Activated CD4-positive, alpha-beta T cell treated with anti-CD3 and anti-CD28 coated beads, Interleukin-2, amount 50 U/mL, for 48 hours (primary cell): Measurements from ENCODE around the gene PIEZO2.

ENCODE experiments used
- DNase-seq, 2 experiments: peaks; one replicate each; pipeline ENCODE4 v3.0.0-alpha.2; 2020

PIEZO2 gene

GRCh38 chr18:11021477-11021876 lies 127.9 kb downstream of the PIEZO2 start:
- no peak for DNase-seq

- no peak for DNase-seq
These were observed 128.4 kb downstream of the PIEZO2 start for GRCh38 chr18:11020877-11021414.

DNA sequence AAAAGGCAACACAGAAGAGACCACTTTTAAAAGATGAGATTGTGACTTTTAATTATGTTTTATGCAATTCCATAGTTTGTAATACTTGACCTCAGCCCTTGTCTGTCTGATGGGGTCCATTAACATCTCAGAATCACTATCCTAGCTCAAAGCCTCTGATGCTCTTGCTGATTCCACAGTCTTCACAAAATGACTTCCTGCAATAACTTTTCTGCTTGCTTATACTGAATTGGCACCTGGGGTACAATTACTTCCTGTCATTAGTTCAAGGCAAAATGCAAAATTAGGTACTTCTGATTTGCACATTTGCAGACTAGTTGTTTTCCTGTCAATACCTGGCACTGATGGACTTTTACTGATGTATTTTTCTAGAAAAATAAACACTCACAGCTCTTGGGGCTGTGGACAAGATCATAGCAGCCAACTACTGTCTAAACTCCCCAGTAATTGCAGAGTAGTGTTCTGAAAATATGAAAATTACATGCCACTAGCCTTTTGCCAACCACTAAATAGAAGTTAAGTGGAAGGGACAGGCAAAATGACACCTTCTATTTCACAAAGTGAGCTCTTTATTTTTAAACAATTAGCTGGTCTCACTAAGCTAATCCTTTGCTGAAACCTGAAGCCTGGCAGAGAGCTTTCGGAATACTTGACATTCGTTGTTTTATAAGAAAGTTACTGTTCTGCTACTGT lies 129.1 kb downstream of the PIEZO2 start:
- no peak for DNase-seq

- DNase-seq, result no peak
These were observed 129.9 kb downstream of the PIEZO2 start for GRCh38 chr18:11019295-11020105.

- DNase-seq, result no peak
These were observed 139.5 kb downstream of the PIEZO2 start for GRCh38 chr18:11009869-11010268.

- DNase-seq, result no peak
These were observed 140.2 kb downstream of the PIEZO2 start for GRCh38 chr18:11009147-11009546.

DNA sequence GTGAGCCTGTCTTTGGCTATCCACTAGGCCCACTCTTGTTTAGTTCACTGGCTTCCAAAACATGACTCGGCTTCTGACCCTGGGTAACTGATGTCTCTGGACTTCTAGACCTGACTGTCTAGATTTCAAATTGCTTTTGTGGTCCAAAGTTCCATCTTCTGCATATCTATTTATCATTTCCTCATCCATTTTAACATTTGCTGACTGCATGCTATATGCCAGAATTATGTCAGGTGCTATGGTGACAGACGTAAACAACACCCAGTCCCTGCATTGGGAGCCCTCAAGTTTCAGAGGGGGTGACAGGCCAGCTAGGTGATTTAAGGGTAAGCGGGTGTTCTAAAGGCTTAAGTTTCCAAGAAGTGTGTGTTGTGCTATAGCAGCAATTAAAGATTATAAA lies 140.9 kb downstream of the PIEZO2 start:
- DNase-seq, result no peak

GRCh38 chr18:11005528-11005927 lies 143.8 kb downstream of the PIEZO2 start:
- DNase-seq, result no peak

DNA sequence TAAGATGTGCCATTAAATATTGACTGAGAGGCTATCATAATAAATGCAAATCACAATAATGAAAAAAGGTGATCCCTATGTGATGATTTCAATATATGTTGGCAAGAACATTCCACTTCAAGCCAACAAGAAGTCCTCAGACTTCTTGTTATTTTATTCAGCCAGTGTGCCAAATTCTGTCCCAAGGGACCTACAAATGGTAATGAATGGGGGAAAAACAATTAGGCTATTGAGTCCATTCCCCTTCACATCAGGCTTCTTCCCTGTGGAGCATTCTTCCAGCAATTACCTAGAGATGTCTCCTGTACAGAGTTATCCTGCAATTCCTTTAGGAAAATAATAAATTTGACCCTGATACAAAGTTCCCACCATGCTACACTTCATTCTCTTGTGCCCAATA lies 144.4 kb downstream of the PIEZO2 start:
- DNase-seq, result no peak

- DNase-seq, result no peak
These were observed 145.1 kb downstream of the PIEZO2 start for GRCh38 chr18:11004294-11004693.

- no peak for DNase-seq
These were observed 146.6 kb downstream of the PIEZO2 start for GRCh38 chr18:11002796-11003195.

- no peak for DNase-seq
These were observed 147.1 kb downstream of the PIEZO2 start for GRCh38 chr18:11002277-11002676.

DNA sequence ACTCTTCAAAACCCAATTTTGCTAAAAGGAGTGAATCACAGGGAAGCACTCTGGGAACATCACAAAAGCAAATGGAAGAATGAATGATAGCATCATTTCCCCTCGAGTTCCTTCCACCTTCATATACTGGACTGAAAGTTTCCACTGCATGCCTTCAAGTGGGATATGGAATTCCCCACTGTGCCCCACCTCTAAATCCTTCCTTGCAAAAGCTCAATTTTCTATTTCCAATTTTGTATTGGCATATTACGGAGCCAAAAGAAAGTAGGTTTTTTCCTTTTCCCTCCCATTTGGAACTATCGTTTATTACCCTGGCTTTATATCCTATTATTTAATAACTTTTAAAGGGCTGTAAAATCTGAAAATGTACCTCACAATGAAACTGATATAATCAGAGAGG lies 149.3 kb downstream of the PIEZO2 start:
- DNase-seq, result no peak

DNA sequence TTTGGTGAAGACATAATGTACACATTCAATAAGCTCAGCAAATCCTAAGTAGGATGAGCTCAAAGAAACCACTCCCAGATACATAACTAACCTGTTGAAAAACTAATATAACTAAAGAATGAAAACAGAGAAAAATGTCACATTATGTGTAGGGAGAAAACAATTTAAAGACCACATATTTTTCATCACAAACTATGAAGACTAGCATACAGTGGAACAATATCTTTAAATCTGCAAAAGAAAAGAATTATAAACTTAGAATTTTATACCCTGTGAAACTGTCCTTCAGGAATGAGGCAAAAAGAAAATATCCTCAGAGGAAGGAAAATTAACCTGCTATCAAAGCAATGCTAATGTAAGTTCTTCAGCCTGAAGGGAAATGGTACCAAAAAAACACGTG lies 151.5 kb downstream of the PIEZO2 start:
- no peak for DNase-seq

DNA sequence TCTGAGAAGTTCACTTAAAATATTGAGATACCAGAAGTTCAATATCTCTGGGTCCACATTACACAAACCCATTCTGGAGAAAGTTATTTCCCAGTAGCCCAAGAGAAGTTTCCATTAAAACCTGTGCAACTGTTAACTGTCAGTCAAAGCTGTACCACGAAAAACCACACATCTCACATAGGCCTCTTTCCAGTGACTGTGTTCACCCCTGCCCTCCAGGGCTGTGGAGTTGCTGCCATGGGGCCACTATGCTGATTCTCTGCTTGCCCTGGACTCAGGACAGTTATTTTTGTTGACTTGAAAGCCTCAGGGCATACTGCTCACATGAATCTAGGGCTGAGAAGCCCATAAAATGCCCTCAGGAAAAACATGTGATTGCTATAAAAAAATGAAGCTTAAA lies 153.8 kb downstream of the PIEZO2 start:
- no peak for DNase-seq

- DNase-seq, result no peak
These were observed 159.9 kb downstream of the PIEZO2 start for GRCh38 chr18:10989486-10989885.

DNA sequence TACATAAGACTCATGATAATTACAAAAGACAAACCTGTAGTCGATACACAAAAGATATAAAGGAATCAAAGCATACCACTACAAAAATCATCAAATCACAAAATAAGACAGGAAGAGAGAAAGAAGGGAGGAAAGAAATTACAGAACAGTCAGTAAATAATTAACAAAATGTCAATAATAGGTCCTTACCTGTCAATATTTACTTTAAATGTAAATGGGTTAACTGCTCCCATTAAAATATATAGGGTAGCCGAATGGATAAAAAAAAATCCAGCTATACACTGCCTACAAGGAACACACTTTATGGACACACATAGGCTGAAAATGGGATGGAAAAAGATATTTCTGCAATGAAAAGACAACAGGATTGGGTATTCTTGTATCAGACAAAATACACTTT lies 163.7 kb downstream of the PIEZO2 start:
- no peak for DNase-seq

DNA sequence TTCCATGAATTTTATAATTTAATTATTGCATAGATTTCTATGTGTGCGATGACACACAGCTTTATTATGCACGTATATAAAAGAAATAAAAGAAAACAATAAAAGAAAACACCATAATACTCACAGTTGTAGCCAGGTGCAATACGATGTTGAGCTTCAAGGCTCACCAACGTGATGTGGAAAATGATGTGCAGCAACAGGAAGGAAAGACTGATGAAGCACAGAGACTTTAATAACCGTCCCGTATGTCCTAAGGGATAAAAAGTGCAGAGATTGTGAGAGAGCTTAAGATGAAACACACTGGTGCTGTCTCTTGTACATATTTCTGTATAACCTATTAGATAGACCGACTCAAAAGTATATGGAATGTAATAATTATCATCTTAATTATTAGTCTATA lies 170.0 kb downstream of the PIEZO2 start:
- no peak for DNase-seq

DNA sequence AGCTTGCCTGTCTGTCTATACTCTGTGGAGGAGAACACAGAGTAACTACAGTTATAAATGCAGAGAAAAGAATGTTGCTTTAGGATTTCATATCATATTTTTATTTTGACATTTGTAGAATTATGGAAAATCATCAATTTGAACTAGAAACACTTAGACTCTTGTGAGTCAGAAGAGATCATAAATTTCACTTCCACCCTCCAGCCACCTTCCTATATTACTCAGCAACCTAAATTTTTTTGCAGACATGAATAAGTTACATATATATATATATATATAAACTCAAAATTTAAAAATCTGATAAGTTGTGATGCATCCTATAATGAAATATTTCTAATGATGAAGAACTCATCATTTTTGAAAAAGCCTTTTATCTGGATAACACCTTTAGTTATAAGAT lies 172.3 kb downstream of the PIEZO2 start:
- DNase-seq, result no peak

DNA sequence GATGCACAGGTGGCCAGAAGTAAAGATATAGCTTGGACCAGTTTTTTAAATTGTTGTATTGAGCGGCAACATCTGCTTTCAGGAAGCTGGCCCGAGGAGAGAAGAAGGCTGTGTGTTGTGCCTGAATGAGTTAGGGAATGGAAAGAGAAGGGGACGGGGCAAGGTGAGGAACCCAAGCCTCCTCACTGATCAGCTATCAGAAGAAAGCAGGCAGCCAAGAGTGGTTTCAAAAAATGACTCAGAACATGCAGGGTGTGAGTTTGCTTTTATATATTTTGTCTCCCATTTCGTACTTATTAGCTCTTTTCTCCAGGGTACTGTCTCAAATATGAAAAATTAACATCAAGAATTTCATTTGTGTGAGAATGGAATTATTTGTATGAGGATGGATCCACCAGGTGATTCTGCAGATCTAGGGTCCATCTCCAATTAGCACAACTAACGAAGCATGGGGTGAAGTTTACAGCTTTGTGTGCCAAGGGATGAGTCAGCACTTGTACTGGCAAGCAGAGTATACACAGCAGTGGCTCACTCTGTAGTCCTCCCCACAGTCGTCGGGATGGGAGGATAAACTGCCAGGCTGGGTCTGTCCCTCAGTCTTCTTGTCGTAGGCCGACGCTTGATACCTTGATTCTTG lies 175.7 kb downstream of the PIEZO2 start:
- no peak for DNase-seq

DNA sequence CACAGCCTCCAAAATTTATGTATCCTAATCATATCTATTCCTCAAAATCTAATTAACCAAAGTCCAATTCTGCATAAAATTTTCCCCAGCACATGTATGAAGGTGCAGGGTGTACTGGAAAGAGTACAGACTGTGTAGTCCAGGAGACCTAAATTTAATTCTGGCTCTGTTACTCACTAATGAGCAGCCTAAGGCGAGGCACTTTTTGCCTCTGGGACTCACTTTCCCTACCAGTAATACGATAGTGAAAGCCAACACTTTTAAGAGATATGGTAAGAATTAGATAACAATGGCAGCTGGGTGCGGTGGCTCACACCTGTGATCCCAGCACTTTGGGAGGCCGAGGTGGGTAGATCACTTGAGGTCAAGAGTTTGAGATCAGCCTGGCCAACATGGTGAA lies 177.7 kb downstream of the PIEZO2 start:
- no peak for DNase-seq

DNA sequence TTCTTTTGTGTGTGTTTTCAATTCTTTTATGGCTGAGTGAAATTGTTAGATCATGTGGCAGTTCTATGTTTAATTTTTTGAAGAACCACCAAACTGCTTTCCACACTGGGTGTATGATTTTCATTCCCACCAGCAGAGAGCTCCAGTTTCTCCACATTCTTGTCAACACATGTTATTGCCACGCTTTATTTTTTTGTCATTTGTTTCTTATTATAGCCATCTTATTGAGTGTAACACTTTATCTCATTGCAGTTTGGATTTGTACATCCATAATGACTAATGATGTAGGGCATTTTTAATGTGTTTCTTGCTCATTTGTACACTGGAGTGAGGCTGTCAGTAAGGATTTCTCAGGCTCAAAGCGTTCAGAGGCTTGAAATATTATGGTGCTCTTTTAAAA lies 184.2 kb downstream of the PIEZO2 start:
- no peak for DNase-seq

DNA sequence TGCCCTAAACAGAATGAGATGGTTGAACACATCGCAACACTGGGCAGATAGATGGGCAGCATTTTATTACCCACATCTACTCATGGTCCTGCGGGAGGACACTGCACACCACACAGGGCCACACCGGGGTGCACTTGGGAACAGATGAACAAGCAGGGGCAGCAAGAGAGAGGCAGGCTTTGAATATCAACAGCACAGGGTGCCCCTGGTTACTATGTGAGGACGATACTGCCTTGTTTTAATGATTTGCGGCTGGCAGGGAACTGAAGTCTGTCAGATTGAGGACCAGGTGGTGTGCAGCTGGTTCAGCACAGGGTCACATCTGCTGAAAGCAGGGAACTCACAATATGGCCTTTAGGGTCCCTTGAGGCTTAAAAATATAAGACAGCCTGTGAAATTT lies 195.7 kb downstream of the PIEZO2 start:
- no peak for DNase-seq
